Stimulated activated memory B cell treated with anti-CD40 and anti-IgM and Interleukin-4, amounts not matched to agents 10 μg/mL and 1 μg/mL and 100 μg/mL, for 72 hours (primary cell): ENCODE measurements around the gene ORM1.
"Not testable (repeated sequence)": the region's sequence is repeated elsewhere in the genome, so short reads cannot be mapped to it uniquely, and the experiment has no call there.

Source experiments
- ATAC-seq: fragments of 150-1000 bp; cut with Tn5 transposase; 2 replicates; pipeline ENCODE4 v1.10.0; 2021
- H3K27ac Mint-ChIP-seq: one replicate; pipeline ENCODE4 v1.8.0; 2022; ENCODE audit warnings: mild to moderate bottlenecking, mixed read lengths
- H3K27me3 Mint-ChIP-seq: one replicate; pipeline ENCODE4 v1.8.0; 2022; ENCODE audit warnings: mixed read lengths
- H3K36me3 Mint-ChIP-seq: one replicate; pipeline ENCODE4 v1.8.0; 2022; ENCODE audit warnings: mixed read lengths
- H3K4me1 Mint-ChIP-seq: one replicate; pipeline ENCODE4 v1.8.0; 2022; ENCODE audit warnings: mixed read lengths
- H3K4me3 Mint-ChIP-seq: one replicate; pipeline ENCODE4 v1.8.0; 2022; ENCODE audit warnings: mild to moderate bottlenecking, moderate library complexity, mixed read lengths
- H3K9me3 Mint-ChIP-seq: one replicate; pipeline ENCODE4 v1.8.0; 2022; ENCODE audit warnings: mixed read lengths

Gene ORM1

GRCh38 chr9:114322831-114323531 is at the start of gene ORM1:
Gene ORM1 (plus strand): TSS chr9:114323098. CDS start chr9:114323134, 36 bp downstream.
- not testable (repeated sequence) for H3K4me1 Mint-ChIP-seq, H3K9me3 Mint-ChIP-seq, H3K4me3 Mint-ChIP-seq, H3K36me3 Mint-ChIP-seq, H3K27ac Mint-ChIP-seq, ATAC-seq
- peaks cover 15% of the 10 kb centered on the region for H3K27me3 Mint-ChIP-seq

GRCh38 chr9:114273461-114273881 is 49.4 kb upstream of the ORM1 start:
- Mint-ChIP-seq H3K27ac (no peak overlapping the region), H3K4me3 (no peak overlapping the region), H3K36me3 (no peaks in the 10 kb centered on the region), H3K9me3 (peaks cover 6% of the 10 kb centered on the region), H3K27me3 (peaks cover 33% of the 10 kb centered on the region), H3K4me1 (no peaks in the 10 kb centered on the region)
- no peak for ATAC-seq

- peaks cover 26% of the 10 kb centered on the region for H3K27me3 Mint-ChIP-seq
- no peak overlapping the region for H3K27ac Mint-ChIP-seq
- H3K4me3 Mint-ChIP-seq = no peak overlapping the region
- ATAC-seq = no peak
- peaks cover 7% of the 10 kb centered on the region for H3K9me3 Mint-ChIP-seq
- no peaks in the 10 kb centered on the region for H3K36me3 Mint-ChIP-seq
- no peaks in the 10 kb centered on the region for H3K4me1 Mint-ChIP-seq
Observed at GRCh38 chr9:114274217-114274616, 48.7 kb upstream of the ORM1 start.

GRCh38 chr9:114275246-114276004 is 47.5 kb upstream of the ORM1 start:
- ATAC-seq = no peak
- H3K27me3 Mint-ChIP-seq = peaks cover 20% of the 10 kb centered on the region
- no peaks in the 10 kb centered on the region for H3K36me3 Mint-ChIP-seq
- H3K4me1 Mint-ChIP-seq = no peaks in the 10 kb centered on the region
- no peak overlapping the region for H3K27ac Mint-ChIP-seq
- no peak overlapping the region for H3K4me3 Mint-ChIP-seq
- H3K9me3 Mint-ChIP-seq = peaks cover 7% of the 10 kb centered on the region

GRCh38 chr9:114276908-114277821 is 45.7 kb upstream of the ORM1 start:
- Mint-ChIP-seq H3K9me3 (peaks cover 7% of the 10 kb centered on the region), H3K36me3 (no peaks in the 10 kb centered on the region), H3K4me3 (no peak overlapping the region), H3K27me3 (peaks cover 9% of the 10 kb centered on the region), H3K4me1 (no peaks in the 10 kb centered on the region), H3K27ac (no peak overlapping the region)
- no peak for ATAC-seq

DNA sequence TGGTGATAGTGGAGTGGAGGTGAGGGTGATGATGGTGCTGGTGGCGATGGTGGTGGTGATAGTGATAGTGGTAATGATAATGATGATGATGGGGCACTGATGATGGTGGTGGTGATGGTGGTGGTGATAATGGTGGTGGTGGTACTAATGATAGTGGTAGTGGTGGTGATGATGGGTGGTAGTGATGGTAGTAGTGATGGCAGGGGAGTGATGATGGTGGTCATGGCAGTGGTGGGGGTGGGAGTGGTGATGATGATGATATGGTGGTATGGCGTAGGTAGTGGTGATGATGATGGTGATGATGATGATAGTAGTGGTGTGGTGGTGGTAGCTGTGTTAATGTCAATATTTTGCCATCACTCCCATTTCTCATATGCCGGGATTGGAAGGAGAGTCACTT is 44.5 kb upstream of the ORM1 start:
- Mint-ChIP-seq H3K9me3 (peaks cover 7% of the 10 kb centered on the region), H3K4me3 (no peak overlapping the region), H3K36me3 (no peaks in the 10 kb centered on the region), H3K4me1 (no peaks in the 10 kb centered on the region), H3K27me3 (peaks cover 11% of the 10 kb centered on the region), H3K27ac (no peak overlapping the region)
- ATAC-seq = no peak

DNA sequence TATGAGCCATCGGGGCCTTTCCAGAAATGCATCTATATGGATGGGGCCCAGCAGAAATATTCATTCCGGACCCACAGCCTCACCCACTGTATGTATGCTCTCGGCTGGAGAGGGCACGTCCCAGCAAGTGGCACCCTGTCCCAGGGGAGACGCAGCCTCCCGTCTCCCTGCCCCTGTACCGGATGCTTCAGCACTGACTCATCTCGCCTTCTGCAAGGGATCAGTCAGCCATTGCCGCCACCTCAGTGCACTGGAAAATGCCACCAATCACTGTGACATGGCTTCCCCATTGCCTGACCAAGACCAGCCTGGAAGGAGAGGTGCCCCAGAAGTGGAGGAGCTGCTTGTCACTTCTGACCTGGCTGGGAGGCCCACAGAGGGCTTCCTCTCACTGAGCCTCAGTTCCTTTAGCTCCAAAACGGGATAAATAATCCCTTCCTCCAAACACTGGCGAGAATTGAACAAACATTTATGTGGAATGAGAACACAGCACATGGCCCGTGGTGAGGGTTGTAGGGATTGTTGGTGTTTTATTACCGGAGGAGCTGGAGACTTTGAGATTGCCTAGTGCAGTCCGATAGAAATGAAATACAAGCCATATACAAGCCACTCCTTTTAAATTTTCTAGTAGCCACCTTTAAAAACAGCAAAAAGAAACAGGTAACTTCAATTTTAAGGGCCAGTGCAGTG is 43.9 kb upstream of the ORM1 start:
- ATAC-seq = no peak
- no peak overlapping the region for H3K27ac Mint-ChIP-seq
- H3K27me3 Mint-ChIP-seq = peaks cover 17% of the 10 kb centered on the region
- H3K4me1 Mint-ChIP-seq = no peaks in the 10 kb centered on the region
- H3K36me3 Mint-ChIP-seq = no peaks in the 10 kb centered on the region
- no peak overlapping the region for H3K4me3 Mint-ChIP-seq
- H3K9me3 Mint-ChIP-seq = peaks cover 7% of the 10 kb centered on the region

DNA sequence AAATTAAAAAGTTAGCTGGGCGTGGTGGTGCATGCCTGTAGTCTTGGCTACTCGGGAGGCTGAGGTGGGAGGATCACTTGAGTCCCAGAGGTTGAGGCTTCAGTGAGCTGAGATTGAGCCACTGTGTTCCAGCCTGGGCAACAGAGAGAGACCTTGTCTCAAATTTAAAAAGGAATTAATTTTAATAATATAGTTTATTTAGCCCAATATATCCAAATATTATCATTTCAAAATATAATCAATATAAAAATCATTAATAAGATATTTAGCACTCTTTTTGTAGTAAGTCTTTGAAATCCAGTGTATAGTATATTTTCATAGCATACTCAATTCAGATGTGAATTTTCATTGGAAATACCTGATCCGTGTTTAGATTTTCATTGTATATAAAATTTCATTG is 43.2 kb upstream of the ORM1 start:
- Mint-ChIP-seq H3K27me3 (peaks cover 24% of the 10 kb centered on the region), H3K27ac (no peak overlapping the region), H3K4me3 (no peak overlapping the region), H3K9me3 (peaks cover 7% of the 10 kb centered on the region), H3K4me1 (no peaks in the 10 kb centered on the region), H3K36me3 (no peaks in the 10 kb centered on the region)
- no peak for ATAC-seq

DNA sequence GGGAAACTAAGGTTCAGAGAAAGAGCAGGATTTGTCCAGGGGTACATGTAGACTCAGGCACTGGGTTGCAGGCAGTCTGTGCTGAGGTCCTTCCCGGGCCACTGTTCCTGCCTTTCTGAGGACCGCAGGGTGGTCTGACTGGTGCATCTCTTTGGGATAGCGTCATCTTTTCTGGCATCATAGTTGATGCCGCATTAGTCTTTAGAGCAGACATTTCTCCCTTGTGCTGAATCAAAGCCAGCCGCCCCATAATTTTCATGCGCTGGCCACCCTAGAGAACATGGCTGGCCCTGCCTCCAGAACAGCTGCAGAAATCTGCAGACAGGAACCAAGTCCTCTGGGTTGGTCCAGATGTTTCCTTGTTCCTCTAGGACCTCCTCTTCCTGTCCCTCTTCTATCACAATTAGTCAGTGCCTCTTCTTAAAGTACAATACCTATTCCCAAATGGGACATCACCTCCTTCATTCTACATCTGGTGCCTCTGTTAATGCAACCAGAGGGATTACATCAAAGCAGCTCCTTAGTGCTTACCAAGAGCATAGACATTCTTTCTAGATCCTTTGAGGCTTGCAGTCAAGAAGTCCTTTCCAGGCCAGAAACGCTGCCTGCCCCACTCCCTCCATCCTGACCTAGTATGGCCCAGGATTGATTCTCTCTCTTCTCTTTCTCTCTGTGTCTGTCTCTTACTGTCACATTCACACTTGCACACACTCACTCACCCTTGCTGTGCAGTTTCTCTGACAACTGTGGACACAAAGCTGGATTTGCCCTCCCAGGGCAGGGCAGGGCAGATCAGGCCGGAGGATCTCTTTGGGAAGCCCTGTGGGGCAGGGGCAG is 42.0 kb upstream of the ORM1 start:
- ATAC-seq = no peak
- H3K4me1 Mint-ChIP-seq = no peaks in the 10 kb centered on the region
- no peaks in the 10 kb centered on the region for H3K36me3 Mint-ChIP-seq
- H3K9me3 Mint-ChIP-seq = peaks cover 7% of the 10 kb centered on the region
- H3K27ac Mint-ChIP-seq = no peak overlapping the region
- H3K4me3 Mint-ChIP-seq = no peak overlapping the region
- peaks cover 27% of the 10 kb centered on the region for H3K27me3 Mint-ChIP-seq

DNA sequence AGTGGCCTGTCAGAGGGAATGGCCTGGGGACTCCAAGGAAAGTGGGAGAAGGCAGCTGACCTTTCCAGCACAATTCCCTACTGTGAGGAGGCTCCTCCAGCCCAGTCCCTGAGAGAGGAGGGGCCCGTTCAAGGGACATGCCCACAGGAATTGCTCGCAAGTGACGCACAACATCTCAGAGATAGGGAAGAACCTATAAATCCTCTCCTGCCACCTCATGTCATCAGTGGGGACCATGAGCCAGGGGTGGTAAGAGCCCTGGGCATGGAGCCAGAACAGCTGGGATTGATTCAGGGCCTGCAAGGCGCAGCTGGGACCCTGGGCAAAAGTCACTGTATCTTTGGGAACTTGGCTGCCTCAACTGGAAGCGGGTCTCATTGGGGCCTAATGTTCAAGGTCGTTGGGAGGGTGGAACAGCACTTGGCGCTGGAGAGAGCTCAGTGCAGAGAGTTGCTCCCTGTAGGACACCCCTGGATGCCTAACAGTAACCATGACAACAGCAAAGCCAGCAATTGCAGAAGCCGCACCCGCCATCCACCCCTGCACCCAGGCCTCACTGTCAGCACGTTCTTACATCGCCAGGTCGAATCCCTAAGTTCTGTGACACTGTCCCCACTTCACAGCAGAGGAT is 41.3 kb upstream of the ORM1 start:
- Mint-ChIP-seq H3K4me1 (no peaks in the 10 kb centered on the region), H3K9me3 (peaks cover 7% of the 10 kb centered on the region), H3K4me3 (no peak overlapping the region), H3K27ac (no peak overlapping the region), H3K27me3 (peaks cover 27% of the 10 kb centered on the region), H3K36me3 (no peaks in the 10 kb centered on the region)
- ATAC-seq = no peak

GRCh38 chr9:114282104-114282485 is 40.8 kb upstream of the ORM1 start:
- Mint-ChIP-seq H3K36me3 (no peaks in the 10 kb centered on the region), H3K4me1 (no peaks in the 10 kb centered on the region), H3K4me3 (no peak overlapping the region), H3K27ac (no peak overlapping the region), H3K9me3 (peaks cover 7% of the 10 kb centered on the region), H3K27me3 (peaks cover 27% of the 10 kb centered on the region)
- ATAC-seq = no peak

DNA sequence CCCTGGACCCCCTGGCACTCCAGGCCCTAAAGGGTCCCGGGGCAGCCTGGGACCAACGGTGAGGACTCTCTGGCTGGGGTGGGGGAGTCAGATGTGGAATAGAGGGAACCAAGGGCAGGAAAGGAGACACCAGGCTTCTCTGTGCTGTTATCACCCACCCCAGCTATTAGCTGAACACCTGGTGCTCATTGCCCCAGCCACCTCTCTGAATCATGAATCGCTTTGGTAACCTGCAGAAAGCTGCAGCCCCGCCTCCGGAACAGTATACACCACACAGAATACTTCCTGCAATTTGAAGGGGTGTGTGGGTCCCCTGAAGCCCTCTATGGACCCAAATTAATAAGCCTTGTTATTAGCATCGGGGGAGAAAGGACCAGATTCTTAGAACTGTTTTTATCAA is 40.4 kb upstream of the ORM1 start:
- H3K9me3 Mint-ChIP-seq = peaks cover 7% of the 10 kb centered on the region
- ATAC-seq = no peak

GRCh38 chr9:114282926-114283325 is 40.0 kb upstream of the ORM1 start:
- Mint-ChIP-seq H3K4me3 (no peak overlapping the region), H3K27ac (no peak overlapping the region), H3K9me3 (peaks cover 7% of the 10 kb centered on the region), H3K36me3 (no peaks in the 10 kb centered on the region), H3K4me1 (no peaks in the 10 kb centered on the region), H3K27me3 (peaks cover 27% of the 10 kb centered on the region)
- no peak for ATAC-seq

More for the DNA sequence above, 40.4 kb upstream of the ORM1 start:
- Mint-ChIP-seq H3K27ac (no peak overlapping the region), H3K4me1 (no peaks in the 10 kb centered on the region), H3K4me3 (no peak overlapping the region), H3K36me3 (no peaks in the 10 kb centered on the region), H3K27me3 (peaks cover 27% of the 10 kb centered on the region)
